Smooth muscle cell of the brain vasculature (primary cell): ENCODE results near the gene CABCOCO1.

ENCODE experiments used
- DNase-seq: peaks from one replicate; pipeline ENCODE4 v3.0.0-alpha.2; 2012; ENCODE audit warnings: low read depth, low spot score

CABCOCO1 gene

DNA sequence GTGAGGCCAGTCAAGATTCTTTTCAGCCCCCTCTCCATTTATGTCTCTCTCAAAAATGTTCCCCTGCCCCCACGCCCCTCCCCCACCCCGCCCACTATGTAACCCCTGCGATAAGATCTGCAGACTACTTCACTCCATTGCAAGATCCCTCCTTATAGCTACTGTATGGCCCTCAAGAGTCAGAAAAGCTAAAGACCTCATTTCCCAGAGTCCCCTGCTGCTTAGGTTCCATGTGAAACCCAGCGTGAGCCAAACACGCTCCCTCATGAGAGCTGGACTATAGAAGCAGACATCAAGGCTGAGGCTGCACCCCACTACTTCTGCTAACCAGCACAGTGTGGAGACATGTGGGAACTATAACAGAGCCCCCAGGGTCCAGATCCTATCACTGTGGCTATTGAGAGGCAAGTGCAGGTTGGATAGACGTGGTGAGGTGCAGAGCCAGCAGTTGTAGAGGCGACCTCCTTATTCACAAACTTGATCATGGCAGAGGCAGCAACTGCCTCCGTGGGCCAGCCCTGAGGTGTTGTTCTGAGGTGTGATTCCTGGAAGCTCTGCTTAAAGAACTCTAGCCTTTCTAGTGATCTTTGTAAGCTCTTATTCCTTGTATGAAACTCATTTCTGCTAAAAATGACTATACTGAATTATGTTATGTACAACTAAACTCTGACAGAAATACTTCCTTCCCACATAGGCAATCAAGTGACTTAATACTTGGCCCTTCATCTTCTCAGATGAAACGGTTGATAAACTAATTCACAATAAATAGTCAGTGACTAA lies 121.8 kb downstream of the CABCOCO1 start:
- no peak for DNase-seq

DNA sequence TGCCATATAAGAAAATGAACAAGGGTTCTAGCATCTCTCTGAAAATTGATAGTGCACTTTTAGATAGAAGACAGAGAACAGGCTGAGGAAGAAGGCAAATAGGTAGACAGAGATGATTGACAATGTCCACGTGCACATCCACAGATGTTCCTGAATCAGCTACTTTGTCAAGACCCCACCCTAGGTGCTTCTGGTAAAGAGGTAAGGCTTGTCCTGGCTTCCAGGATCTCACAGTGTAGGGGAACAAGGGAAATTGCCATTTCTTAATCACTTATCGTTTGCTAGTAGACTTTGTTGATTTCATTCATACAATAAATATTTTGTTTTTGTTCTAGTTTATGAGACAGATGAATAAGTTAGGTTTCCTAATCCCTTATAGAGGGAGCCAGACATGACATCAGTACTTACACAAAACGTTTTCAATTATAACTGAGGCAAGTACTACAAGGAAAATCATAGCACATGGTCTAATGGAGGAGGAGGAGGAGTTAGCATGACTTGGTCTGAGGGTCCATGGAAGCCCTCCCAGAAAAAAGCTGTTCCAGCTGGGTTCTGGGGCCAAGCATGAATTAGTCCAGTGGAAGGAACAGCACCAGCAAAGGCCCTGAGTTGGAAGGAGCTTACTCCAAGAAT lies 122.9 kb downstream of the CABCOCO1 start:
- DNase-seq, result no peak

DNA sequence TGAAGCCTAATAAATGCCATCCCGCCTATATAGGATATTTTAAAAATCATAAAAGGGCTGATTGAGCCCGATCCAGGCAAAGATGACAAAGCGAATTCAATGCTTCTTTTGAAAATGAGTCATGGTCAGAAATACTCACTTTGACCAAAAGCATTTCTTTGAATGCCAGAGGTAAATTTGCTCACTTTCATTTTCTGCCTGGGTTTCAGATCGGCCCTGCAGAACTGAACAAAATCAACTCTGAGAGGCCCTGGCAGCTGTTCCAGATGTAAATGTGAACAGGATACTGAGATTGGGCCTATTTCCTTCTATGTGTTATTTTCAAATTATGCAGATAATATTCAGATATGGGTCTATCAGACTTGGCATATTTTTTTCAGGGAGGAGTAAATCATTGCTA lies 124.0 kb downstream of the CABCOCO1 start:
- DNase-seq, result peak; percentile 49

DNA sequence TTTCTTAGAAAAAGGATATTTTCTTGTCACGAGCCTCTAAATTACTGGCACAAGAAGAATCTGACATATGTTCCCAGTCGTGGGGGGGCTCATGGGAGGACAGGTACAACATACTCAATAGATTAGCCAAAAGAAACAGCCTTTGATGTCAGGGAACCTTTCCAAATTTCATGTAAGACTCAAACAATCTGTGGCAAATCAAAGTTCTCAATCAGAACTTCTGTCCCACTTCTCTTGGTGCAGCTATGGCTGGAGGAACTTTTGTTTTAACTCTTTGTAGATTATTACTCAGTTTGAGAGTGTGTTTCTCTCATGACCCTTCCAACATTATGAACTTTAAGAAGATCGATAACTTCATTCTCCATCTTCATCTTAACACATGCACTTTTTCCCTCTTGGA lies 124.4 kb downstream of the CABCOCO1 start:
- DNase-seq, result no peak

DNA sequence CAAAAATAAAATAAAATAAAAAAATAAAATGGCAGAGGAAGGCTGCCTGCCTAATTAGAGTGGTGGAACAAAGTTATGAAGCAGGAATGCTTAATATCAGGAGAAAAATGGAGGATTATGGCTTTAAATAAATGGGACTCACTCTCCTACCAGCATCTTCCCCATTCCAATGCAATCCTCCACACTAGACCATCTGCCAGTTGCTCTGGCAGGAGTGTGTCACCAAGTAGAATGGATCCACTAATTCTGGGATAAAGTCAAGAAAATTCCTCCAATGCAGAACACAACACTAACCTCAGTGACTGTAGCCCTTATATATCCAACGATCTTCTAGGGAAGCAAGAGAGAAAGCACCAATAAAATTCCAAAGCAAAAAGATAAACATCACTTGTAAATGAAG lies 126.3 kb downstream of the CABCOCO1 start:
- no peak for DNase-seq

DNA sequence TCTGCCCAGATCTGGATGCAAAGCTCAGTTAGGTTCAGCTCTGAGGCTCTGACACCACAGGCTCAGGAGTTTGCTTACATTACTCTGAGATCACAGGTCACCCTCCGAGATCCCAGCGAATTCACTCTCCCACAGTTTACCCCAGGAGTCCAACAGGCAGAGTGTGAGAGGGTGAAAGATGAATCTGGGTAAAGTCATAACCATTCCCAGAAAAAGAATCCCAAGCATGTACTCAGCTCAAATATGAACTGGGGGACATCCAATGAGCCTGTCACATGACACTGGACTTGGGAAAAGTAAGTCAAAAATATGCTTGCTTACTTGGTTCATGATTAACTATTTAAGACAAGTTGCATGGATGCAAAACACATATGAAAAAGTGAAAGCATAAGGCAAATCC lies 128.5 kb downstream of the CABCOCO1 start:
- DNase-seq, result peak; percentile 75

DNA sequence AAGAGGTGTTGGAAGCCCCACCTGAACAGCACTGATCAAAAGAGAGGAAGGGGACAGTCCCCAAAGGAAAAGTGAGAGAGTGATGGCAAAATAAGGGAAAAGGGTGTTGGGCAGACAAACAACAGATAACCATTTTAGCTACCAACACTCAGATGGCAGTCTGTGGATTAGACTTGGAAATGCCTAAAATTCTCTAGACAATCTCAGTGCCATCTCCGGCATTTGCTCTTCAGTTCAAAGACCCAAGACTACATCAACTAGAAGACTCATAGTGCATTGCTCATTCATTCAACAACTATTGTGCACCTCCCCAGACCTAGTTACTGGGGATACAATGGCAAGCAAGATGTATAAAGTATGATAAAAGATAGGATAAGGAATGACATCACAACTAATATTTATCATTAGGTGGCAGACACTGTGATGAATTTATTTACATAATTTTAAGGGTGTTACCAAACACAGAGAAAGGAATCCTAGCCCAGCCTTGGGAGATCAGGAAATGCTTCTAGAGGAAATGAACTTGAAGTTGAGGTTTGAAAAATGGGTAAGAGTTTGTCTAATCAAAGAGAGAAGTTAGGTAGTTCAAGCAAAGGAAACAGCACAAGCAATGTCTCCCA lies 129.5 kb downstream of the CABCOCO1 start:
- DNase-seq, result no peak

DNA sequence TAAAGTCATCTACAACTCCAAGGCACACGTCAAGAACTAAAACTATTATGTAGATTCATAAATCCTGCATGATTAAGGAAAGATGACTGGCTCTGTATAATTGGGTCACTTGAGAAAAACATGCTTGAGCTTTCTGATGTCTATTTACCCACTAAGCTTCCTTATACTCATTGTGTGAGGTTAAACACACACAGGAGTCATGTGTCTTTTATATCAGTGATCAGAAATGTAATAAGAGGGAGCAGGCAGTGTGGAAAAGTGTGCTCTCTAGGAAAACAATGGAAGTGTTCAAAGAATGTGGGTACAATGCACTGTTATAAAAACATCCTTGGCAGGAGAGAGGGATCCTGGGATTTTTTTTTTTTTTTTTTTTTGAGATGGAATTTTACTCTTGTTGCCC lies 130.2 kb downstream of the CABCOCO1 start:
- no peak for DNase-seq

DNA sequence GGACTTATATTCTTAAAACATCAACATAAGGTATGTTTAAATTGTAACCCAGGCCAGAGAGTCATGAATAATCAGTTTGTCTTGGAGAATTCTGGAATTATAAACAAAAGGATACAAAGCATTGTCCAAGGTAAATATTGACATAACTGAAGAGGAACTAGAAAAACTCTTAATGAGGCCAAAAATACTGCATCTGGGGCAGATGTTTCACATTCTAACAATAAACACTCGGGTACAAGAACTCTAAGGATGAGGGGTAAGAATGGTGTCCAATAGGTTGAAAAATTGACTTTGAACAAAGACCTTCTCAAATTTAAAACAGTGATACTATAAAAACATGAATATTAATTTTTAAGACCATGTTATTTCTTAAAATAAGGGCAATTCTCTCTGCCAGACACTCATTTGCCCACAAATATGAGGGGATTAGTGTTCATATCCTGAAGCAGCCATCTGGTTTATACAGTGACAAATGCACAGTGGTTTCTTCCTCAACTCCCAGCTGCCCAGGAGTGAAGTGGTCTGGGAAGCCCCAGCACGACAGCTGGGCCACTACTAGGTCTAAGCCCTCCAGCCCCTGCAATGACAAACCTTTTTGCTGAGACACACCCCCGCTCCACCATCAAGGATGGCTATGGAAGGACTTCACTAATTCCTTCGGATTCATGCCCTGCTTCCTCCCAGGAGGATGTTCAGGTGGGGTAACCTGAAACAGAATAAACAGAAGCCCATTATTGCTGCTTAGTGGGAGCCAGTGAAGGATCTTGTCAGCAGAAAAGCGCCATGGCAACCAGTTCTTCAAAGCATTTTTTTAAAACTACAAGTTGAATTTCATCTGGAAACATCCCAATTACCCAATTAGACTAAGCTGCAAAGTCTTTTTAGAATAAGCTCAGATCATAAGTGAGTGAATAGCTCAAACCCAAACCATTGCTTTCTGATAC lies 131.3 kb downstream of the CABCOCO1 start:
- no peak for DNase-seq

DNA sequence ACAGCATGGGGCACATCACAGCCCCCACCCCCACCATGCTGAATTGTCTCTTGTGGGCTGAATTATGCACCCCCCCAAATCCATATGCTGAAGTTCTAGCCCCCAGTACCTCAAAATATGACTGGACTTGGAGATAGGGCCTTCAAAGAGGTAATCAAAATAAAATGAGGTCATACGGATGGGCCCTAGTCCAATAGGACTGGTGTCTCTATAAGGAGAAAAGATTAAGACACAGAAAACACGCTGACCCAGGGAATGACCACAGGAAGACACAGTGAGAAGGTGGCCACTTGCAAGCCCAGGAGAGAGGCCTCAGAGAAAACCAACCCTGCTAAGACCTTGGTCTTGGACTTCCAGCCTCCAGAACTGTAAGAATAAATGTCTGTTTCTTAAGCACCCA lies 132.4 kb downstream of the CABCOCO1 start:
- no peak for DNase-seq

DNA sequence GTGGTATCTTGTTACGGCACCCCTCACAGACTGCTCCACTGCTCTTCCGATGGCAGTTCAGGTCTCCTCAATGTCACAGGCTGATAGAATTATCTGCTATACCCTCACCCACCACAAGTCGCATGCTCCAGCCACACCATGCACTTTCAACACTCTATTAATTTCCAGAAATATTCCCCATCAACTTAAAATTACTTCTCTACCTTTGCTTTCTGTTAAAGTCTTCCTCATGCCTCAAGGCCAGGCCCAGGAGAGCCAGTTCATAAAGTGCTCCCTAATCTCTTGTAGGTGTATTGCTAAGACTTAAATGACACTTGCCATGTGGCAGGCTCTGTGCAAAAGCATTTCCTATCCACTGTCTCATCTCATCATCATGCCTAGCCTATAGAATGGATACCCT lies 132.8 kb downstream of the CABCOCO1 start:
- DNase-seq, result no peak

DNA sequence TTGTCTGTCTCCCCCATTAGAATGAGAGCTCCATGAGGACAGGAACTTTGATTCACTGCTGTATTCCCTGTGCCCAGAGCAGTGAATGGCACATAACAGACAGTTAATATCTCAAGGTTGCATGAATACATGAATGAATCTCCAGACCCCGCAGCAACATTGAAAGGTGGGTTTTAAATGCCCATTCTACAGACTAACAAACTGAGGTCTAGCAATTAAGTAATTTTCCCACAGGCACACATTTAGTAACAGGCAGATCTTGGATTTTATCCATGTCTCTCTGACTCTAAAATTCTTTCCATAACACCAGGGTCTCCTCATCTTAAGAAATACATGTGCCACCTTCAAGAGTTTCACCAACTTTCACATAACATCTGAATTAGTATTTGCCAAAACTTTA lies 134.1 kb downstream of the CABCOCO1 start:
- no peak for DNase-seq

DNA sequence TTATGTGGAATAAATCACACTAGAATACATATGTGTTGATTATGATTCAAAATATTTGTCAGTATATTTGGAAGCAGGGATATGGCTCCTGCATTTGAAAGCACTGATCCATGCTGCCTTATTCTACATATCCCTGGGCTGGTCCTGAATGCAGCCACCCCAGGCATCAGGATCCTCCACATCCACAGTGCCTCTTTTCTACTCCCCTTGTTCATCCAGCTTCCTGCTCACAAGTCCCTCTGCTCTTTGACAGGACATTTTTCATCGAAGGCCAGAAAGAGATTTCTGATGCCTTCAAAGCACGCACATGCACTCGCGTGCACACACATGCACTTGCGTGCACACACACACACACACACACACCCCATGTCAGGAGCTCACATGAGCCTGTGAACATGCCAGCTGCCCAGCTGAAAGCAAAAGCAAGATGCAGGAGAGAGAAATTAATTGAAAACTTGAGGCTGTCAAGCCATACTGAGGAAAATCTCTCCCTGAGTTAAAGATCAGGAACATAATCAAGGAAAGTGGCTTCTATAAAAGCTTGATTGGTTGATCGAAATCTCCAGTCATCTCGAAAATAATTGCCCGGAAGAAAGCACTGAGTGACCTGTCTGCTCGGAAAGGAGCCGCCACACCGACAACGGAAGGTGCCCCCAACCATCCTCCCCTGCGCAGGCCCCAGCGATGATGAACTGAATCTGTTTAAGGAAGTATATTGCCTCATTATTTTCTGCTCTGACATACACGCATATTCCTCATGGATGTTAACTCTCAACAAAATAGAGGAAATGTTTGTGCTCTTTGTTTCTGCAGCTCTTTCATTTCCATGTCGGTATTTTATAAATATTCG lies 134.8 kb downstream of the CABCOCO1 start:
- no peak for DNase-seq

DNA sequence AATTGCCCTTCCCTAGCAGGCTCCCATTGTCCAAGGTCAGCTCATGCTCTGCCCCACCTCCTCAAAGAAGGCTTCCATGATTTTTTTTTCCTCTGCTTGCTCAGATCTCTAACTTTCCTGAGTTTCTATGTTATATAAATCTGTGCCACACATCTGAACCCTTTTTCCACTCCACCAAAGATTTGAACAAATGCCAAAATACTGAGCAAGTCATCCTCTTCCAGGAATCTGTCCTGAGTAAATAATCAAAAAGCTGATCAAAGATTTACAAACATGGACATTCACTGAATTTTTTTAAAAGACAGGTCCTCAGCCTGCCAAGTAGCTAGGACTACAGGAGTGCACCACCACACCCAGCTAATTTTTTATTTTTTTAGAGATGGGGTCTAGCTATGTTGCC lies 136.0 kb downstream of the CABCOCO1 start:
- DNase-seq, result no peak

DNA sequence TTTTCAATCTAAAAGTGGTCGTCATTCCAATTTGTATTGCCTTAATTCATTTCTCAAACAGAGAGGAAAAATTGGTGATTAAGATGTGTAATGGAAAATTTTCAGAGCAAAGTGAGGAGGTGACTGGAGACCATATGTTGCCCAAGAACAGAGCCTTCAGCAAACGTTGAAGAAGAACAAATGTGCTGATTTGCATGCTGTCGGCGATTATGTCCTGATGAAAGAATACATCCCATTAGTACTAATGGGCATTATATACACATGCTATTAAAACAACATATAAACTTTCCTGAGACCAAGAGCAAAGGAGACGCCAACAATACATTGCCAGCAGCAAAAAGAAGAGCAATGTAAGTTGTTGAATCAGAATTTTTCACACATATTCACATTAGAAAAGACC lies 138.8 kb downstream of the CABCOCO1 start:
- DNase-seq, result no peak

DNA sequence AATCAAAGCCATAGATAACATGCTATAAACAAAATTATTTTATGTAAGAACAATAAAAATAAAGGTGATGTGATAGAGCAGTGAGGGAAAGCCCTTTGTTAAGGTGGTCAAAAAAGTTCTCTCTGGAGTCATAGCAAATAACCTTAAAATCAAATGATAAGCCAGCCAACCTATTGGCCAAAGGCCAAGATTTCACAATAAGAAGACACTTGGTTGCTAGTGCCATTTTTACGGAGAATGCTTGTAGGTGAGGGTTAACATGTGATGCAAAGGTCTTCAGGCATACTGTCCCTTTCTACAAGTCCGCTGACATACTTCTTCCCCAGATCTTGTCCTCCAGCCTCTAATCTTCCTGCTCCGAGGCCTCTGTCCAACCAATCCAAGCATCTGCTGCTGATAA lies 140.5 kb downstream of the CABCOCO1 start:
- no peak for DNase-seq

DNA sequence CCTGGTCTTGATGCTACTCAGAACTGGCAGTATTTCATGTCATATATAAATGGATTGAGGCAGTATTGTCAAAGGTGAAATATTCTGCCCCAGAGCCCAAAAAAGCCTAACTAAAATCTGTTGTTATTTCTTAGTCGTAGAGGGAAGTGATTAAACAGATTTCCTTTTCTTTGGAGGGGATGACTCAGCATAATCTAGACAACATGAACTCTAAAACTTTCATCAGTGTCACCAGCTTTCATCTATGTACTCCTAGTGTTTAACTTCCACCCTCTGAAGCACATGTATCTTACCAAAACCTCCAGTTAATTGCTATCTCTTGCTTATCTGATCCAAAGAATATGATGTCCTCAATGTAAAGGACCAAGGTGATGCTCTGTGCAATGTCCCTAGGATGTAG lies 141.7 kb downstream of the CABCOCO1 start:
- no peak for DNase-seq

DNA sequence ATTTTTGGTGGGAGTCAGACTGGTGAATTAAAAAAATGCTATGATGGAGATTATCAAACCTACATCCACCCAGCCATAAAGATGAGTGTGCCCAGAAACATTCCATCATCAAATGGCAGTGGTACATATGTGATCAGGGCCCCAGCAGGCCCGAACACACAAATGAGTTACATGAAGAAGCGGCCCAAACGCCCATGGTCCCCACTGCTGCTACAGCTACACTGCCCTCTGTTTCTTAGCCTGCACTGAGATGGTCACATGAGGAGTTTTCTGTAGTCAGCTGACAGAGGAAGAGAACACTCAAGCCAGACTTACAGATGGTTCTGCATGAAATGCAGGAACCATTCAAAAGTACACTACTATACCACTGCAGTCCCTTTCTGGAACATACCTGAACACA lies 142.4 kb downstream of the CABCOCO1 start:
- DNase-seq, result no peak

DNA sequence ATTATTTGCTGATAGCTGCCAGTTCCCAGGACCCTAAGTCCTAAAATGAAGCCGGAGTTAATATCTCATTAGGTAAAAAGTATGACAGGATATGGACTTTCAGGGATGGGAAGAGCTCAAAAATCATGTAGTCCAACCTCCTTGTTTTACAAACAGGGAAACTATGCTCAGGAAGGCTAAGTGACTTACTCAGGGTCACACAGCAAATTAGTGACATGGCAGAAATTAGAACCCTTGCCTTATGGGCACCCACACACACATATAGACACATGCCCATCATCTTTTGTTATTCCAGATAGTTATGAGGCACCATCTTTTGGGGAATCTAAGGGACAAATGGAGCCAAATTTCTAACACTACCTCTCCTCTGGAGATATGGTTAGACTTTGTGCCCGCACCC lies 147.5 kb downstream of the CABCOCO1 start:
- no peak for DNase-seq

DNA sequence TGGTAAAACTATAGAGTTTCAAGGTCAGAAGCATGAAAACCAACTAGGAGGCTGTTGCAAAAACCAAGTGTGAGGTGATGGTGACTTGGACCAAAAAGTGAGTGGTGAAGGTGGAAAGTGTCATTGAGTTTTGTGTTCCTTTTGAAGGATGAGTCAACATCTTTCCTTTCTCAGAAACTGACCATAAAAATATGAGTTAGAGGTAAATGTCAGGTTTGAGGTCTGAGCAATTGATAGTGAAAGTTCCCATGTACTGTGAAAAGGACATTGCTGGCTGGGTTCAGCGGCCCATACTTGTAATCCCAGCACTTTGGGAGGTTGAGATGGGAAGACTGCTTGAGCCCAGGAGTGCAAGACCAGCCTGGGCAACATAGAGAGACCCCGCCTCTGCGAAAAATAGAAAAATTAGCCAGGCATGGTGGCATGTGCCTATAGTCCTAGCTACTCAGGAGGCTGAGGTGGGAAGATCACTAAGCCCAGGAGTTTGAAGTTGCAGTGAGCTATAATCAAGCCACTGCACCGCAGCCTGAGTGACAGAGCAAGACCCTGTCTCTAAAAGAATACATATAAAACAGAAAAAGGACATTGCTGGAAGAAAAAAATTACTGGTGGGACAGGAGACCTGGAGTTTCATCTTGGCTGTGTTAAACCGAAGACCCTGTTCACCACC lies 149.5 kb downstream of the CABCOCO1 start:
- DNase-seq, result no peak
